Placental pericyte (primary cell): ENCODE measurements around the gene SFTPD. TPM values are rescaled to one million over a fixed set of nuclear protein-coding genes. Genes with fewer than 3 reads are reported as not detected.

Experiments used
- total RNA-seq: library from RNA; depleted of rRNA; stranded (reverse); fragments of >200 nt; gene quantifications from 2 replicates; pipeline ENCODE4 v1.2.3, GENCODE V29; 2012

The SFTPD gene
- 0.66 TPM in 1 of 2 replicates, not detected in the other for total RNA-seq

GRCh38 chr10:79948976-79949722 lies at the start of gene SFTPD:
SFTPD (minus strand) TSS chr10:79949105; CDS start chr10:79946659, 2,446 bp downstream.

Other genes with a start within 250 kb of the SFTPD start
- under 0.01 and 0.43 TPM in 2 replicates for gene NUTM2B, start 245.9 kb downstream of the SFTPD start, total RNA-seq
- gene NUTM2E, start 122.4 kb downstream of the SFTPD start, total RNA-seq: not detected in 2 replicates
- 6.9 and 7.9 TPM in 2 replicates for gene TMEM254, start 129.6 kb upstream of the SFTPD start, total RNA-seq
- gene PLAC9, start 183.6 kb upstream of the SFTPD start, total RNA-seq: 0.29 and 0.44 TPM in 2 replicates